ENCODE measurements around the gene CAND2.
"Not testable (repeated sequence)": the region's sequence is repeated elsewhere in the genome, so short reads cannot be mapped to it uniquely, and the experiment has no call there.

CAND2 gene

DNA sequence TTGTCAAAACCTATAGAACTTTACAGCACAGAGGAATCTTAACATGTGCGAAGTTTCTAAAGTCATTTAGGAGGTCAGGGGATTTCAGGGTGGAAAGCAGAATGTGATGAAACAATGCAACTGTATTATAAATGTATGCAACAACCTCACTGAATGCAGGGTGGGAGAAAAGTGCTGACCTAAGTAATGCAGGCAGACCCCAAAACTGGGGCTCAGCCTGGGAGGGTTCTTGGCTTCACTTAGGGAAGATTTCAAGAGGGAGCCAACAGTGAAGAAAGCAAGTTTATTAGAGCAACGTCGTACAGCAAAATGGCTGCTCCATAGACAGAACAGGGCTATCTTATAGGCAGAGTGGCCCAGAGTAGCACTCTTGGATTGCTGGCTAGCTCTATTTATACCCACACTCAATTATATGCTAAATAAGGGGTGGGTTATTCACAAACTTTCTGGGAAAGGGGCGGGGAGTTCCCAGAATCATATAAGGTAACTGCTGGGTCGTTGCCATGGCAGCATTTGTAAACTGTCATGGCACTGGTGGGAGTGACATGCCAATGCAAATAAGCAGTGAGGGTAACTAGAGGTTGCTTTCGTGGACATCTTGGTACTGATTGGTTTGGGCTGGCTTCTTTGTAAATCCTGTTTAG, 14.2 kb upstream of the CAND2 start:
- no peak for DNase-seq (ENCODE audit: extremely low spot score)
- TF ChIP-seq, protein P1, sequence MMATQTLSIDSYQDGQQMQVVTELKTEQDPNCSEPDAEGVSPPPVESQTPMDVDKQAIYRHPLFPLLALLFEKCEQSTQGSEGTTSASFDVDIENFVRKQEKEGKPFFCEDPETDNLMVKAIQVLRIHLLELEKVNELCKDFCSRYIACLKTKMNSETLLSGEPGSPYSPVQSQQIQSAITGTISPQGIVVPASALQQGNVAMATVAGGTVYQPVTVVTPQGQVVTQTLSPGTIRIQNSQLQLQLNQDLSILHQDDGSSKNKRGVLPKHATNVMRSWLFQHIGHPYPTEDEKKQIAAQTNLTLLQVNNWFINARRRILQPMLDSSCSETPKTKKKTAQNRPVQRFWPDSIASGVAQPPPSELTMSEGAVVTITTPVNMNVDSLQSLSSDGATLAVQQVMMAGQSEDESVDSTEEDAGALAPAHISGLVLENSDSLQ (IDR thresholded peaks at IDR 0.05) = 0 out of 2 replicates have a peak, but pooled peaks have one; percentile 20
- no peak for TF ChIP-seq TARDBP (IDR thresholded peaks at IDR 0.05)
- TF ChIP-seq NFRKB (IDR thresholded peaks at IDR 0.05) = no peak
- CTCF ChIA-PET = interaction anchor here (0.7 kb wide), 1 partner anchor 50 kb away, joined by 3 read pairs; no protein-coding TSS in a partner anchor
- POLR2A ChIA-PET = no interaction called here

DNA sequence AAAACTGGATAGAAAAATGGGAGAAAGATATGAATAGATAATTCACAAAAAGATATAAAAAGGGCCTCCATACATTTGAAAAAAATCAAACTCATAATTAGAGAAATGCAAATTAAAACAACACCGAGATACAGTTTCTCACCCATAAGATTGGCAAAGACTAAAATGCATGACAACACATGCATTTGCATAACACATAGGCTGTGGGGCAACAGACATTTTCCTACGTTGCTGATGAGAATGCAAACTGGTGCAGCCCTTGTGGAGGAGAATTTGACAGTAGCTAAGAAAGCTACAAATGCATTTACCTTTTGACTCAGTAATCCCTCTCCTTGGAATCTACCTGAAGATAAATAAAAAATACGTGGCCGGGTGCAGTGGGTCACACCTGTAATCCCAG, 11.4 kb upstream of the CAND2 start:
- no peak for DNase-seq (ENCODE audit: extremely low spot score)
- POLR2A ChIA-PET = no interaction called here
- TF ChIP-seq LEF1 (IDR thresholded peaks at IDR 0.05; ENCODE audit: borderline replicate concordance) (no peak), ELF4 (IDR thresholded peaks at IDR 0.05) (no peak), FOXK2 (IDR thresholded peaks at IDR 0.05) (no peak), ZNF384 (IDR thresholded peaks at IDR 0.05) (no peak), ARNT (IDR thresholded peaks at IDR 0.05) (no peak), FOXM1 (IDR thresholded peaks at IDR 0.05; ENCODE audit: borderline replicate concordance) (no peak), NFRKB (IDR thresholded peaks at IDR 0.05) (no peak), SUZ12 (IDR thresholded peaks at IDR 0.05) (no peak), HDGF (IDR thresholded peaks at IDR 0.05; ENCODE audit: borderline replicate concordance) (no peak), BHLHE40 (IDR thresholded peaks at IDR 0.05; ENCODE audit: borderline replicate concordance) (no peak)
- TF ChIP-seq, protein P1 (IDR thresholded peaks at IDR 0.05) = no peak
- CTCF ChIA-PET = no interaction called here

DNA sequence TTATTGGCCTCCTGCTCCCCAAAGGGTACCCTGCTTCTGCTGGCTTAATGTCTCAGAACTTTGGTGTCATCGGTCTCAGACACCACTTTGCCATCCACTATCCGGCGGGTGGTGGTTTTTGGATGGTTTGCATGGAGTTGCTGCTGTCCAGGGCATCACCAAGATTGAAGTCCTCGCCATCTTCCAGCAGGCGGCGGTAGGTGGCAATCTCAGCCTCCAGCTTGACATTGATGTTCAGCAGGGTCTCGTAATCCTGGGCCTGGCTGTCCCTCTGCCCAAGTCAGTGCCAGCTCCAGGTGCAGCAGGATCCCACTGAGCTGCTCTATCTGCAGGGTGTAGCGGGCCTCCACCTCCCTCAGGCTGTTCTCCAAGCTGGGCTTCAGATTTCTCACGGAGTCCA, 9.1 kb upstream of the CAND2 start:
- peak; percentile 25 for DNase-seq (ENCODE audit: extremely low spot score)
- TF ChIP-seq, protein P1 (IDR thresholded peaks at IDR 0.05) = 0 out of 2 replicates have a peak, but pooled peaks have one; percentile 45
- ChIA-PET POLR2A (interaction anchor here (0.7 kb wide), 1 partner anchor 9 kb away, joined by 3 read pairs; the partner anchor contains the start of gene CAND2), CTCF (interaction anchor here (1.0 to 2.0 kb wide), 5 partner anchors 9 to 54 kb away, joined by 3 to 8 read pairs (median 7); partner anchors contain the start of genes CAND2 and RPL32)

DNA sequence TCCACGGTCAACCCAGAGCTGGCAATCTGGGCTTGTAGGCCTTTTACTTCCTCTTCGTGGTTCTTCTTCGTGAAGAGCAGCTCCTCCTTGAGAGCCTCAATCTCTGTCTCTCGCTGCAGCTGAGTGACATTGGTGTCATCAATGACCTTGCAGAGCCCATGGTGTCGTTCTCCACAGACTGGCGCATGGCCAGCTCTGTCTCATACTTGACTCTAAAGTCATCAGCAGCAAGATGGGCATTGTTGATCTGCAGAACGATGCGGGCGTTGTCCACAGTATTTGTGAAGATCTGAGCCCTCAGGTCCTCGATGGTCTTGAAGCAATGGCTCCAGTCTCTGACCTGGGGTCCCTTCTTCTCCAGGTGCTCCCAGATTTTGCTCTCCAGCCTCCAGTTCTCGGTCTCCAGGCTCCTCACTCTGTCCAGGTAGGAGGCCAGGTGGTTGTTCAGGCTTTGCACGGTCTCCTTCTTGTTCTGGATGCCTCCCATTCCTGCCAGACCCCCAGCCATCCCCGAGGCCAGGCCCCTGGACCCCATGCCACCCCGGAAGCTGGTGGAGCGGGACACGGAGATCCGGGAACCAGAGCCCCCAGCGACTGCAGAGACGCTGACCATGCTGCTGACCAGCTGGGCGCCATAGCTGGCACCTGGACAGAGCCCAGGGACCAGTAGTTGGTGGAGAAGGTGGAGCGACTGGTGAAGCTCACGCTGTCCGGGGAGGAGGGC, 8.4 kb upstream of the CAND2 start:
- CTCF ChIA-PET = interaction anchor here (0.6 to 2.0 kb wide), 6 partner anchors 9 to 54 kb away, joined by 3 to 8 read pairs (median 5); partner anchors contain the start of genes CAND2 and RPL32
- not testable (repeated sequence) for DNase-seq (ENCODE audit: extremely low spot score)
- POLR2A ChIA-PET = interaction anchor here (0.7 kb wide), 1 partner anchor 9 kb away, joined by 3 read pairs; the partner anchor contains the start of gene CAND2

DNA sequence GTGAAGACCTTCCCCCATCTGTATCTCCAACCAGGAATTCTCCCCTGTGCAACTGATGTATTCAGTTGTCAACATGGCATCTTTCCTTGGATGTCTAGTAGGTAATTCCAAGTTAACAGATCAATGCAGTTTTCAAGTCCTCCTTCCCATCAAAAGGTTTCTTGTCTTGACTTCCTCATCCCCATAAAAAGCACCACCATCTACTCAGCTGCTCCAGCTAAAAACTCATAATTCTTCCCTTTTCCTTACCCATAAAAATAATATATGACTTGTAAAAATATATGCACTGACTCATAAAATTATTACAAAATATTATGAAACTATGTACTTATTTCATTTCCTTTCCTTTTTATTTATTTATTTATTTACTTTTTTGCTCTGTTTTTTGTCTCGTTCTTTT, 5.0 kb upstream of the CAND2 start:
- ChIA-PET CTCF (interaction anchor here (0.6 kb wide), 1 partner anchor 15 kb away, joined by 3 read pairs; no protein-coding TSS in a partner anchor), POLR2A (no interaction called here)
- no peak for DNase-seq (ENCODE audit: extremely low spot score)
- TF ChIP-seq ARNT (IDR thresholded peaks at IDR 0.05) (no peak), HDGF (IDR thresholded peaks at IDR 0.05; ENCODE audit: borderline replicate concordance) (no peak), ELF4 (IDR thresholded peaks at IDR 0.05) (no peak), SP1 (IDR thresholded peaks at IDR 0.05) (no peak), SUZ12 (IDR thresholded peaks at IDR 0.05) (no peak), FOXK2 (IDR thresholded peaks at IDR 0.05) (no peak), TARDBP (IDR thresholded peaks at IDR 0.05) (no peak), ZNF384 (IDR thresholded peaks at IDR 0.05) (no peak), NFRKB (IDR thresholded peaks at IDR 0.05) (no peak), BHLHE40 (IDR thresholded peaks at IDR 0.05; ENCODE audit: borderline replicate concordance) (no peak), CTBP1 (IDR thresholded peaks at IDR 0.05; ENCODE audit: borderline replicate concordance) (no peak), LEF1 (IDR thresholded peaks at IDR 0.05; ENCODE audit: borderline replicate concordance) (no peak), L3MBTL2 (conservative IDR thresholded peaks at IDR 0.05) (no peak), FOXM1 (IDR thresholded peaks at IDR 0.05; ENCODE audit: borderline replicate concordance) (no peak), FOXA1 (IDR thresholded peaks at IDR 0.05) (no peak)
- TF ChIP-seq, protein P1 (IDR thresholded peaks at IDR 0.05) = no peak

DNA sequence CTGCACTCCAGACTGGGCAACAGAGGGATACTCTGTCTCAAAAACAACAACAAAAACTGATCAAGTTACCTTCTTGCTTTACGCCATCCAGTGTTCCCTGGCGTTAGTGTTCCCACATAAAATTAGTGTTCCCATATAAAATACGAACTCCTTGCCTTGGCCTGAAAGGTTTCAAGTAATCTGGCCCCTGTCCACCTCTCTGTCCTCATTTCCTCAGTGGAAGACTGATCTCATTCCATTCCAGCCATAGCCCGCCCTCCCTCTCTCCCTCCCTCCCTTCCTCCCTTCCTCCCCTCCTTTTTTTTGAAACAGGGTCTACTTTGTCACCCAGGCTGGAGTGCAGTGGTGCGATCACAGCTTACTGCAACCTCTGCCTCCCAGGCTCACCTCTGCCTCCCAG, 2.8 kb upstream of the CAND2 start:
- no peak for TF ChIP-seq L3MBTL2 (conservative IDR thresholded peaks at IDR 0.05)
- no peak for TF ChIP-seq FOXK2 (IDR thresholded peaks at IDR 0.05)
- TF ChIP-seq HDGF (IDR thresholded peaks at IDR 0.05; ENCODE audit: borderline replicate concordance) = no peak
- TF ChIP-seq SP1 (IDR thresholded peaks at IDR 0.05) = no peak
- ChIA-PET CTCF (no interaction called here), POLR2A (no interaction called here)
- DNase-seq (ENCODE audit: extremely low spot score) = no peak

All from HEK293T (cell line).